ENCODE results near the gene ZW10. TPM values are rescaled to one million over a fixed set of nuclear protein-coding genes. Genes with fewer than 3 reads are reported as not detected.

The ZW10 gene
- polyA plus RNA-seq, 1 donor, result 14.9 TPM

DNA sequence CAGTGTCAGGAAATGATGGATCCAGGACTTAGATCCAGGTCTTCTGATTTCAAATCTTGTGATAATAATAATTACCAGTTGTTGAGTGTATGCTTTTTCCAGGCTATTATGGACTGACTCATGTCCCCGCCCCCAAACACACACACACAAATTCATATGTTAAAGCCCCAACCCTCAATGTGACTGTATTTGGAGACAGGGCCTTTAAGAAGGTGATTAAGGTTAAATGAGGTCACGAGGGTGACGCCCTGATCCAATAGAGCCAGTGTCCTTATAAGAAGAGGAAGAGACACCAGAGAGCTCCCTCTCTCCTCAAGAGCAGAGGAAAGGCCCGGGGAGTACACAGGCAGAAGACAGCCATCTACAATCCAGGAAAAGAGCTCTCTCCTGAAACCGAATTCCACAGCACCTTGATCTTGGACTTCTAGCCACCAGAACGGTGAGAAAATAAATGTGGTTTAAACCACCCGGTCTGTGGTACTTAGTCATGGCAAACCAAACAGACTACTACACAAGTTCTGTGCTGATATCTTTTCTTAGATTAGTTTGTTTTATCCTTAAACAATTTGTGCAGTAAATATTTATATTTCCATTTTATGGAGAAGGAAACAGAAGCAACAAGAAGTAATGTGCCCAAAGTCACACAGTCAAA lies 75.6 kb downstream of the ZW10 start:
- DNase-seq (ENCODE audit: low read depth), result no peak

DNA sequence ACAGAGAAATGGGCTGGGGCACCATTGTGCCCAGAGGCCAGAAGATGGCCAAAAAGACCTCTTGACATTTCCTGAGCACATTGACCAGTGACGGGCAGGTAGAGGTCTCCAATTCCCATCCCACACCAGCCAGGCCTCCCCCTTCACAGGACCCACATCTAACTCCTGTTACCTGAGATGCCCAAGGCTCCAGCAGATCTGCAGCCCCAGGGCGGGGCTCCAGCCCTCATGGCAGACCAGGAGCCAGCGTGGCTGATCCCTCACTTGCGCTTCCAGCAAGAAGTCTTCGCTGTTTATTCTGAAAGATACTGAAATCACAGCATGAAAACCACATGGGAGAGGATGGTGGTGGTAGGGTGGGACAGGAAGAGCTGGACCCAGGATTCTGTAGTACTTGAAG lies 76.4 kb downstream of the ZW10 start:
- DNase-seq (ENCODE audit: low read depth), result no peak

DNA sequence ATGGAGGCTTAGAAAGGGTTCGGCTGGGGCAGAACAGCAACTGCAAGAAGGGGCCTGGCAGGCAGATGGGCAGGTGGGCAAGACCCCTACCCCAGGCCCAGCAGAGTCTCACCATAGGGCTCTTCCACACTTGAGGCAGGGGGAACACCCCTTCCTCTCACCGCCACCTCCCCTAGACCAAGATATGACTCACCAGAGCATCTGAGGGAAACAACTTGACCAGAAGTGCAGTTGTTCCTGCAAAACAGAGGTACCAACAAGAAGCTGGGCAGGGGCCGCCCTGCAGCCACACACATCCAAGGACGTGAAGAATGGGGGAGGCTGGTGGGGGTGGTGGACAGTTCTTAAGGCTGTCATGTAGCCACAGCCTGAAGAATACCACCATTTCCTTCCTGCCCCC lies 78.3 kb downstream of the ZW10 start:
- no peak for DNase-seq (ENCODE audit: low read depth)

DNA sequence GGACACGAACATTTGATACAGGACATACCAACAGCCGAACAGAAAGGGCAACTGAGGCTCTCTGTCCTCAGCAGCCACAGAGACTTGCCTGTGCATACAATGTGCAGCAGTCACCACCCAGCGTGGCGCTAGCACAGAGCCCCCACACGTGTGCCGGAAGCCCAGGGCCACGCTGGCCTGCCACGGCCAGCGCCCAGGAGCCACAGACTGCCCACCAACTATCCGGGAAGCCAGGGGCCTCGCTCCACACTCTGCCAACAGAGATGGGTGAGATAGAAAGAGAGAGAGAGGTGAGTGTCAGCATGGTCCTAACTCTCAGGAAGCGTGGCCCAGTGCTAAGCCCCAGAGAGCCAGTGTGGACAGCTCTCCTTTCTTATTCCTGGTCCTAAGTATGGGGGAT lies 79.1 kb downstream of the ZW10 start:
- DNase-seq (ENCODE audit: low read depth), result no peak

DNA sequence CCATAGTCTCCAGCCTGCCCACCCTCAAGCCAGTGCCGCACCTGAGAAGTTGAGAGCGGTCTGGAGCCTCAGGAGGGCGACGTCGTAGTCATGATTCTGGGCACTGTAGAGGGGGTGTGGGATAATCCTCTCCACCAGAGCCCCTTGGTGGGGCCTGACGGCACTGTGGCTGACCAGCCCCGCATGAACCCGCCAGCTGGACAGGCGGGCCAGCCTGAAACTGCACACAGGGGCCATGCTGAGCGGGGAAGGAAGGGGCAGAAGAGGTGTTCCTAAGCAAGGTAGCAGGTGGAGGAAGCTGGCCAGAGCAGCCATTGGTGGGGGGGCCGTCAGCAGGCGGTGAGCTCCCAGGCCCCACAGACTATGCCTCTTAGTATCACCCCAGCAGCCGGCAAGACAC lies 80.5 kb downstream of the ZW10 start:
- DNase-seq (ENCODE audit: low read depth), result no peak

GRCh38 chr11:113690619-113691569 lies 82.6 kb downstream of the ZW10 start:
- no peak for DNase-seq (ENCODE audit: low read depth)

GRCh38 chr11:113689768-113690618 lies 83.5 kb downstream of the ZW10 start:
- no peak for DNase-seq (ENCODE audit: low read depth)

DNA sequence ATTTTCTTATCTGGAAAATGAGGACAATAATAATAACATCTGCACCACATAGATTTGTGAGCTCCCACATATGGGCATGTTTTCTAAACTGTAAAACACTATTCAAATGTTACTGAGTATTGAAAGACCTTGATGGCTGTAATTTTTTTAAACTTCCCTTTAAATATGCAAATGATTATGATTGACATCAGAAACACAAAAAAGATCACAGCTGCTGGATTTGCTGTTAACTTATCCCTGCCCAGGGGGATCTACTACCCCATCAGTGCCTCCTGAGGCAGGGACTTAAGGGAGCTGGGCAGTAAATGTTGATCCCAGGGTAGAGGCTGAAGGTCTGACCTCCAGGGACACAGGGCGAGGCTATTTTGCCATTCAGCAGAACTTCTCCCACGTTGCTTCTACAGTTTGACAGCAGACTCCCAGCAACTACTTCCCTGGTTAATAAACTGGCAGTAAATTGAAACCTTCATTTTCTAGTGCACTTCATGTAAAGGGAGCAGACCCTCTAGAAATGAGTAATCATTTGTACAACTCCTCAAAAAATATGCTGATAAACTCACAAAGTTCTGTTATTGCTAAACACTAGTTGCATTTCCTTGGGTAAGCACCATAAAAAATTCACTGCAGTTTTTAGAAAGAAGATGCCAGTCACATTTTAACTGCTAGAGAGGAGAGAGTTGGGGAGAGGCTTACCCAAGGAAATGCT lies 87.7 kb downstream of the ZW10 start:
- no peak for DNase-seq (ENCODE audit: low read depth)

- no peak for DNase-seq (ENCODE audit: low read depth)
These were observed 89.0 kb downstream of the ZW10 start for GRCh38 chr11:113684496-113684895.

DNA sequence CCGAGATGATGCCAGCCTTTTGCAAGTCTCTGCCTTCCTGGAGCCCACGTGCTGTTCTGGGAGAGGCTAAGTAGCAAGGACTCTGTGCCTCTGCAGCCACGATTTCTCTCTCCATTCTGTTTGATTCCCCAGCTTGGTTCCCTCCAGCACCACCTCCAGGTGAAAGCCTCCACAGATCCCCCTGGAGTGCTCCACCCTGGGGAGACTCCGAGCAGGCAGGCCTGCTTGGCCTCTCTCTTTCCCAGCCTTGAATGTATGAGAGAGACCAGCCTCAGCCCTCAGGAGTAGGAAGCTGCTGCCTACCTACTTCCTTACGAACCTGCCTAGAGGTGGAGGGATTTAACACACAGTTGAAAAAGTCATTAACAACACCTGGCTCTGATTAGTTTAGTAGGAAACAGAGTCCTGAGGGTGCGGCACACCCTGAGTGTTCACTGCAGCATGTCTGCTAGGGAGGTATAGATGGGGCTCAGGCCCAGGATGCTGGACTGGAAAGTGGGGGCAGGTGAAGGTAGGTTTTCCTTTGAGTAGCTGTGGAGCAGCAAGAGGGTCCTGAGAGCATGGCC lies 89.9 kb downstream of the ZW10 start:
- no peak for DNase-seq (ENCODE audit: low read depth)

Other genes with a start within 250 kb of the ZW10 start
- gene TMPRSS5, start 67.4 kb downstream of the ZW10 start, polyA plus RNA-seq (ENCODE audit: insufficient read length), result 0.99 TPM
- 0.43 TPM for gene CLDN25, start 6.1 kb upstream of the ZW10 start, polyA plus RNA-seq (ENCODE audit: insufficient read length)
- gene USP28, start 101.9 kb upstream of the ZW10 start, polyA plus RNA-seq (ENCODE audit: insufficient read length), result 99.1 TPM
- gene HTR3B, start 131.1 kb upstream of the ZW10 start, polyA plus RNA-seq (ENCODE audit: insufficient read length), result 0.06 TPM
- 0.24 TPM for gene HTR3A, start 201.4 kb upstream of the ZW10 start, polyA plus RNA-seq (ENCODE audit: insufficient read length)